Measurements from ENCODE around the gene SLC8B1.
A peak's percentile ranks its signal among the peaks of the same experiment; 100 is the strongest.

Gene SLC8B1

GRCh38 chr12:113341535-113341934 is 6.6 kb upstream of the SLC8B1 start:
- Histone ChIP-seq H3K4me3 (ENCODE audit: control insufficient read depth in 1 of 7, extremely low read depth in 1 of 7, insufficient read depth in 4 of 7, low read depth in 2 of 7, low read length in 6 of 7) (no peak overlapping the region), H3K4me1 (ENCODE audit: control extremely low read depth in 1 of 4, control insufficient read depth in 4 of 4, insufficient read depth in 4 of 4, low read length in 3 of 4) (no peaks in the 10 kb centered on the region), H3K9me3 (ENCODE audit: control extremely low read depth in 1 of 5, control insufficient read depth in 4 of 5, insufficient read depth in 2 of 5, low read depth in 1 of 5, low read length in 4 of 5) (no peaks in the 10 kb centered on the region), H3K27ac (ENCODE audit: insufficient read depth in 1 of 2, low read depth in 1 of 2, low read length in 2 of 2, poor library complexity in 1 of 2, severe bottlenecking in 2 of 2) (no peak overlapping the region), H3K36me3 (ENCODE audit: control insufficient read depth in 4 of 4, insufficient read depth in 4 of 4, low read length in 3 of 4) (no peaks in the 10 kb centered on the region), H3K27me3 (replicated peaks in 2 of 5; ENCODE audit: control insufficient read depth in 4 of 5, insufficient read depth in 5 of 5, low read length in 4 of 5) (no peaks in the 10 kb centered on the region)
- WGBS (ENCODE audit: insufficient coverage): 86% methylated on average over 5 of the region's 6 CpGs
- no peak for DNase-seq
- ChIA-PET POLR2A (interaction anchor here (0.6 kb wide), 1 partner anchor 1875 kb away, joined by 3 read pairs; no protein-coding TSS in a partner anchor), CTCF (no interaction called here)

DNA sequence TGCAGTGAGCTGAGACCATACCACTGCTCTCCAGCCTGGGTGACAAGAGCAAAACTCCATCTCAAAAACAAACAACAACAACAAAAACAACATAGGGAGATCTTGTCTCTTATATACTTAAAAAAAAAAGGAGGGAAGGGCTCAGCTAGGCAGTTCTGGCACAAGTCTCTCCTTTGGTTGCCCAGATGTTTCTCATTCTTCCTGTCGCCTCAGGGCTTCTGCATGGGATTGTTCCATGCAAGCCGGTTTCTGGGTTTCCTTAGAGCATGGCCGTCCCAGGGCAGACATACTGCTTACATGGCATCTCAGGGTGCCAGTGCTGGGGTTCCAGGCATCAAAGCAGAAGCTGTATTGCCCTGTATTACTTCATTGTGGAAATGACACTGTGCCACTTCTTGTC is 5.2 kb upstream of the SLC8B1 start:
- WGBS (ENCODE audit: insufficient coverage): 97% methylated on average over 3 of the region's 3 CpGs
- ChIA-PET POLR2A (interaction anchor here (0.7 kb wide), 1 partner anchor 153 kb away, joined by 3 read pairs; no protein-coding TSS in a partner anchor), CTCF (interaction anchor here (1.1 to 1.7 kb wide), 2 partner anchors 9 to 25 kb away, joined by 3 to 4 read pairs; no protein-coding TSS in a partner anchor)
- H3K36me3 ChIP-seq (ENCODE audit: control insufficient read depth in 4 of 4, insufficient read depth in 4 of 4, low read length in 3 of 4): no peaks in the 10 kb centered on the region
- H3K27ac ChIP-seq (ENCODE audit: insufficient read depth in 1 of 2, low read depth in 1 of 2, low read length in 2 of 2, poor library complexity in 1 of 2, severe bottlenecking in 2 of 2): no peak overlapping the region
- H3K9me3 ChIP-seq (ENCODE audit: control extremely low read depth in 1 of 5, control insufficient read depth in 4 of 5, insufficient read depth in 2 of 5, low read depth in 1 of 5, low read length in 4 of 5): no peaks in the 10 kb centered on the region
- no peak for DNase-seq
- H3K27me3 ChIP-seq (replicated peaks in 2 of 5; ENCODE audit: control insufficient read depth in 4 of 5, insufficient read depth in 5 of 5, low read length in 4 of 5): no peaks in the 10 kb centered on the region
- H3K4me3 ChIP-seq (ENCODE audit: control insufficient read depth in 1 of 7, extremely low read depth in 1 of 7, insufficient read depth in 4 of 7, low read depth in 2 of 7, low read length in 6 of 7): no peak overlapping the region
- H3K4me1 ChIP-seq (ENCODE audit: control extremely low read depth in 1 of 4, control insufficient read depth in 4 of 4, insufficient read depth in 4 of 4, low read length in 3 of 4): peaks cover 0 to 5% (median 3%) of the 10 kb centered on the region in 4 experiments

GRCh38 chr12:113339540-113339939 is 4.6 kb upstream of the SLC8B1 start:
- no peak overlapping the region for H3K27ac ChIP-seq (ENCODE audit: insufficient read depth in 1 of 2, low read depth in 1 of 2, low read length in 2 of 2, poor library complexity in 1 of 2, severe bottlenecking in 2 of 2)
- WGBS (ENCODE audit: insufficient coverage): 95% methylated on average over 4 of the region's 5 CpGs
- DNase-seq: no peak
- peaks cover 2 to 7% (median 4%) of the 10 kb centered on the region in 4 experiments for H3K4me1 ChIP-seq (ENCODE audit: control extremely low read depth in 1 of 4, control insufficient read depth in 4 of 4, insufficient read depth in 4 of 4, low read length in 3 of 4)
- no peaks in the 10 kb centered on the region for H3K9me3 ChIP-seq (ENCODE audit: control extremely low read depth in 1 of 5, control insufficient read depth in 4 of 5, insufficient read depth in 2 of 5, low read depth in 1 of 5, low read length in 4 of 5)
- H3K4me3 ChIP-seq (ENCODE audit: control insufficient read depth in 1 of 7, extremely low read depth in 1 of 7, insufficient read depth in 4 of 7, low read depth in 2 of 7, low read length in 6 of 7): no peak overlapping the region
- POLR2A ChIA-PET: no interaction called here
- H3K27me3 ChIP-seq (replicated peaks in 2 of 5; ENCODE audit: control insufficient read depth in 4 of 5, insufficient read depth in 5 of 5, low read length in 4 of 5): no peaks in the 10 kb centered on the region
- no peaks in the 10 kb centered on the region for H3K36me3 ChIP-seq (ENCODE audit: control insufficient read depth in 4 of 4, insufficient read depth in 4 of 4, low read length in 3 of 4)
- CTCF ChIA-PET: interaction anchor here (1.7 kb wide), 1 partner anchor 10 kb away, joined by 4 read pairs; no protein-coding TSS in a partner anchor

DNA sequence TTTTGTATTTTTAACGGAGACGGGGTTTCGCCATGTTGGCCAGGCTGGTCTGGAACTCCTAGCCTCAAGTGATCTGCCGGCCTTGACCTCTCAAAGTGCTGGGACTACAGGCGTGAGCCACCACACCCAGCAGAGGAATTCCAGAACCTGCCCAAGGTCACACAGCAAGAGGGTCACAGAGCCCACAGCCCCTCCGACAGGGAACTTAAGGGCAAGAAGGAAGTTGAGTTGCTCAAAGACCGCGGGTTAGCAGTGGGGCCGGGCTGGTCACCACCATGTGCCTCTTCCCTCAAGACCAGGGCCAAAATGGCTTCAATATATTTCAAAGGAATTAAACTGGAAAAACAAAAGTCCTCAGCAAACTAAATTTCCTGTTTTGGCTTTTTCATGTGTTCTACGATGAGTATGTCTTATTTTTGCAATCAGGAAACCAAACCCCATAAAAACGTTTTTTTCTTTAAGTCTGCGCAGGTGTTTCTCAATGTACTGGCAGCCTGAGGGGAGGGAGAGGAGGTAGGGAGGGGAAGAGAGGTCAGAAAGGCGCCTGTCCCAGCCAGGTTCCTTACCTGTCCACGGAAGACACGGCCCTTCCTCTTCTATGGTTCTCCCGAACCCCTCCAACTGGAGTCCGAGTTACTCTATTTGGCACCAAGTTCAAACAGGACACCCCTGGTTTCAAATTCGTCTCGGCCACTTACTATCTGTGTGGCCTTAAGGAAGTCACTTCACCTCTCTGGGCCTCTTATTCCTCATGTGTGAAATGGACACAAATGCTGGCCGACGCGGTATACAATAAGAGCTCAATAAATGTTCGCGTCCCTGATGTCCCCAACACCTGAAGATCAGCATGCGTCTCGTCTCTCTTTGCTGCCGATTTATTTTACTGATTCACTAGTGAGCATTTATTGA is 778 bp downstream of the SLC8B1 start:
- Histone ChIP-seq H3K9me3 (ENCODE audit: control extremely low read depth in 1 of 5, control insufficient read depth in 4 of 5, insufficient read depth in 2 of 5, low read depth in 1 of 5, low read length in 4 of 5) (no peaks in the 10 kb centered on the region), H3K4me1 (ENCODE audit: control extremely low read depth in 1 of 4, control insufficient read depth in 4 of 4, insufficient read depth in 4 of 4, low read length in 3 of 4) (peaks cover 3 to 26% (median 20%) of the 10 kb centered on the region in 4 experiments), H3K4me3 (ENCODE audit: control insufficient read depth in 1 of 7, extremely low read depth in 1 of 7, insufficient read depth in 4 of 7, low read depth in 2 of 7, low read length in 6 of 7) (peak overlapping the region; percentile 81 to 95 (median 86)), H3K36me3 (ENCODE audit: control insufficient read depth in 4 of 4, insufficient read depth in 4 of 4, low read length in 3 of 4) (peaks cover 4 to 35% (median 18%) of the 10 kb centered on the region in 4 experiments), H3K27me3 (replicated peaks in 2 of 5; ENCODE audit: control insufficient read depth in 4 of 5, insufficient read depth in 5 of 5, low read length in 4 of 5) (no peaks in the 10 kb centered on the region), H3K27ac (ENCODE audit: insufficient read depth in 1 of 2, low read depth in 1 of 2, low read length in 2 of 2, poor library complexity in 1 of 2, severe bottlenecking in 2 of 2) (peak overlapping the region; percentile 18 to 57)
- WGBS (ENCODE audit: insufficient coverage): 21% methylated on average over 22 of the region's 27 CpGs
- DNase-seq: peak in 2 of 3 donors; percentile 45 to 80
- ChIA-PET CTCF (interaction anchor here (1.2 to 1.4 kb wide), 2 partner anchors 9 to 17 kb away, joined by 4 read pairs; no protein-coding TSS in a partner anchor), POLR2A (interaction anchor here (1.1 kb wide), 1 partner anchor 24 kb away, joined by 3 read pairs; the partner anchor contains the start of gene PLBD2)

GRCh38 chr12:113333418-113333750 is 1.5 kb downstream of the SLC8B1 start:
- 76% methylated on average over 3 of the region's 5 CpGs for WGBS (ENCODE audit: insufficient coverage)
- H3K27me3 ChIP-seq (replicated peaks in 2 of 5; ENCODE audit: control insufficient read depth in 4 of 5, insufficient read depth in 5 of 5, low read length in 4 of 5): no peaks in the 10 kb centered on the region
- H3K4me3 ChIP-seq (ENCODE audit: control insufficient read depth in 1 of 7, extremely low read depth in 1 of 7, insufficient read depth in 4 of 7, low read depth in 2 of 7, low read length in 6 of 7): peak overlapping the region in 4 of 7 experiments; percentile 7 to 95 (median 56)
- ChIA-PET POLR2A (interaction anchor here (1.1 kb wide), 1 partner anchor 25 kb away, joined by 3 read pairs; the partner anchor contains the start of gene PLBD2), CTCF (interaction anchor here (1.1 to 1.2 kb wide), 3 partner anchors 9 to 30 kb away, joined by 3 to 4 read pairs (median 4); no protein-coding TSS in a partner anchor)
- H3K27ac ChIP-seq (ENCODE audit: insufficient read depth in 1 of 2, low read depth in 1 of 2, low read length in 2 of 2, poor library complexity in 1 of 2, severe bottlenecking in 2 of 2): no peak overlapping the region
- DNase-seq: no peak
- no peaks in the 10 kb centered on the region for H3K9me3 ChIP-seq (ENCODE audit: control extremely low read depth in 1 of 5, control insufficient read depth in 4 of 5, insufficient read depth in 2 of 5, low read depth in 1 of 5, low read length in 4 of 5)
- peaks cover 3 to 26% (median 20%) of the 10 kb centered on the region in 4 experiments for H3K4me1 ChIP-seq (ENCODE audit: control extremely low read depth in 1 of 4, control insufficient read depth in 4 of 4, insufficient read depth in 4 of 4, low read length in 3 of 4)
- H3K36me3 ChIP-seq (ENCODE audit: control insufficient read depth in 4 of 4, insufficient read depth in 4 of 4, low read length in 3 of 4): peaks cover 4 to 41% (median 18%) of the 10 kb centered on the region in 4 experiments

- 89% methylated on average over 7 of the region's 17 CpGs for WGBS (ENCODE audit: insufficient coverage)
- H3K4me1 ChIP-seq (ENCODE audit: control extremely low read depth in 1 of 4, control insufficient read depth in 4 of 4, insufficient read depth in 4 of 4, low read length in 3 of 4): peaks cover 3 to 26% (median 20%) of the 10 kb centered on the region in 4 experiments
- no peaks in the 10 kb centered on the region for H3K9me3 ChIP-seq (ENCODE audit: control extremely low read depth in 1 of 5, control insufficient read depth in 4 of 5, insufficient read depth in 2 of 5, low read depth in 1 of 5, low read length in 4 of 5)
- H3K27me3 ChIP-seq (replicated peaks in 2 of 5; ENCODE audit: control insufficient read depth in 4 of 5, insufficient read depth in 5 of 5, low read length in 4 of 5): no peaks in the 10 kb centered on the region
- peaks cover 4 to 43% (median 19%) of the 10 kb centered on the region in 4 experiments for H3K36me3 ChIP-seq (ENCODE audit: control insufficient read depth in 4 of 4, insufficient read depth in 4 of 4, low read length in 3 of 4)
- CTCF ChIA-PET: interaction anchor here (1.1 to 1.4 kb wide), 4 partner anchors 8 to 31 kb away, joined by 3 to 6 read pairs (median 4); no protein-coding TSS in a partner anchor
- H3K4me3 ChIP-seq (ENCODE audit: control insufficient read depth in 1 of 7, extremely low read depth in 1 of 7, insufficient read depth in 4 of 7, low read depth in 2 of 7, low read length in 6 of 7): peak overlapping the region in 4 of 7 experiments; percentile 7 to 95 (median 56)
- DNase-seq: no peak
- POLR2A ChIA-PET: no interaction called here
- H3K27ac ChIP-seq (ENCODE audit: insufficient read depth in 1 of 2, low read depth in 1 of 2, low read length in 2 of 2, poor library complexity in 1 of 2, severe bottlenecking in 2 of 2): no peak overlapping the region
These were observed 2.1 kb downstream of the SLC8B1 start for GRCh38 chr12:113332688-113333417.
